Activated CD4-positive, alpha-beta T cell treated with anti-CD3 and anti-CD28 coated beads, Interleukin-2, amount 10 ng/mL, durations not matched to agents 24 days and 14 days (primary cell): ENCODE measurements around the gene SORCS2. TPM values are rescaled to one million over a fixed set of nuclear protein-coding genes. Genes with fewer than 3 reads are reported as not detected.

Experiments used
- DNase-seq: peaks from one replicate; pipeline ENCODE4 v3.0.0; 2022
- H3K27ac Mint-ChIP-seq: one replicate; pipeline ENCODE4 v1.8.0; 2022; ENCODE audit warnings: mild to moderate bottlenecking, mixed read lengths
- H3K27me3 Mint-ChIP-seq: one replicate; pipeline ENCODE4 v1.8.0; 2022; ENCODE audit warnings: mixed read lengths
- H3K36me3 Mint-ChIP-seq: one replicate; pipeline ENCODE4 v1.8.0; 2022; ENCODE audit warnings: low read depth, mild to moderate bottlenecking, mixed read lengths
- H3K4me1 Mint-ChIP-seq: one replicate; pipeline ENCODE4 v1.8.0; 2021; ENCODE audit warnings: mixed read lengths
- H3K4me3 Mint-ChIP-seq: one replicate; pipeline ENCODE4 v1.8.0; 2022; ENCODE audit warnings: mild to moderate bottlenecking, moderate library complexity, mixed read lengths
- H3K9me3 Mint-ChIP-seq: one replicate; pipeline ENCODE4 v1.8.0; 2021; ENCODE audit warnings: mixed read lengths
- intact Hi-C: fragments of 100-400 bp; cut with micrococcal nuclease; formaldehyde crosslinking; loops from one replicate; pipeline ENCODE4 v1.15.1; 2023
- total RNA-seq: library from RNA; stranded (reverse); gene quantifications from 2 replicates; pipeline ENCODE4 v1.2.3, GENCODE V29; 2022

SORCS2 gene
- total RNA-seq, 1 donor from 2014 or later = not detected

DNA sequence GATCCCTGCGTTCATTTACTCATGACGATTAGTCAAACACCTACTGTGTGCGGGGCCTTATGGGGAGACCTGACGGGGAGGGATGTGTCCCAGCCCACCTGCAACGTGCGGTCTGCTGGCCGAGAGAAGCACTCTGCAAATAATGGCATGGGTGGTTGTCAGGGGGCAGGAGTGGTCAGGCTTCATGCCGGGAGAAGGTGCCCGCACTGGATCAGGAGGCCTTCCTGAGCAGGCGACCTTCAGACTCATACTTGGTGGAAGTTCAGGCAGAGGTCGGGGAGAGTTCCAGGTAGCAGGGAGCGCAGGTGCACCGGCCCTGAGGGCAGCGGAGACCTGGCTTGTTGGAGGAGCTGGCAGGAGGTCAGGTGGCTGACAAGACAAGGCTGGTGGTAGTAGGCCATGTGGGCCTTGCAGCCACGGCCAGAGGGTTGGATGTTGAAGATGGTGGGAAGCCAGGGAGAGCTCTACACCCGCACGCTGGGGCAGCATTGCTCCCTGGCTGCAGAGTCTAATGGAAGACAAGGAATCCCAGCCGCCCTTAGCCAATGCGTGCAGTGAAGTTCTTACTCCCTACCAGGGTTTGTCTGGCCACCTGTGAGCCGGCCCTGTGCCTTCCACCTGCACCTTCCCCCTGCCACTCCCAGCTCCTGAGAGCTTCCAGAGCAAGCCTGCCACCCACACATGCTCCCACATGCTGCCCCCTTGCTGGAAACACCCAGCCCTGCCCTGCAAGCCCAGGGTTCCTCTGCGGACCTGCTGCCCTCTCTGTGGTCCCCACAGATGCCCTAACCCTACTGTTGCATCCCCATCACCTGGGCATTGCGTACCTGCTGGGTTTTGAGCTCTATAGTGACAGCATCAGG is 145.1 kb downstream of the SORCS2 start:
- intact Hi-C loops = no loop called here
- Mint-ChIP-seq H3K9me3 (peaks cover 10% of the 10 kb centered on the region), H3K36me3 (no peaks in the 10 kb centered on the region), H3K4me1 (no peaks in the 10 kb centered on the region), H3K27ac (no peak overlapping the region), H3K4me3 (no peak overlapping the region), H3K27me3 (no peaks in the 10 kb centered on the region)
- no peak for DNase-seq

DNA sequence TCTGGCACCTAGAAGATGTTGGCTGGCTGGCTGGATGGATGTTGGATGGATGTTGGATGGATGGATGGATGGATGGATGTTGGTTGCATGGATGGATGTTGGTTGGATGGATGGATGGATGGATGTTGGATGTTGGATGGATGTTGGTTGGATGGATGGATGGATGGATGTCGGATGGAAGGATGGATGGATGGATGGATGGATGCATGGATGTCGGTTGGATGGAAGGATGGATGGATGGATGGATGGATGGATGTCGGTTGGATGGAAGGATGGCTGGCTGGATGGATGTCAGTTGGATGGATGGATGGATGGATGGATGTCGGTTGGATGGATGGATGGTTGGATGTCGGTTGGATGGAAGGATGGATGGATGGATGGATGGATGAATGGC is 145.7 kb downstream of the SORCS2 start:
- Mint-ChIP-seq H3K4me3 (no peak overlapping the region), H3K27me3 (no peaks in the 10 kb centered on the region), H3K9me3 (peaks cover 10% of the 10 kb centered on the region), H3K4me1 (no peaks in the 10 kb centered on the region), H3K27ac (no peak overlapping the region), H3K36me3 (no peaks in the 10 kb centered on the region)
- intact Hi-C loops = no loop called here
- no peak for DNase-seq

DNA sequence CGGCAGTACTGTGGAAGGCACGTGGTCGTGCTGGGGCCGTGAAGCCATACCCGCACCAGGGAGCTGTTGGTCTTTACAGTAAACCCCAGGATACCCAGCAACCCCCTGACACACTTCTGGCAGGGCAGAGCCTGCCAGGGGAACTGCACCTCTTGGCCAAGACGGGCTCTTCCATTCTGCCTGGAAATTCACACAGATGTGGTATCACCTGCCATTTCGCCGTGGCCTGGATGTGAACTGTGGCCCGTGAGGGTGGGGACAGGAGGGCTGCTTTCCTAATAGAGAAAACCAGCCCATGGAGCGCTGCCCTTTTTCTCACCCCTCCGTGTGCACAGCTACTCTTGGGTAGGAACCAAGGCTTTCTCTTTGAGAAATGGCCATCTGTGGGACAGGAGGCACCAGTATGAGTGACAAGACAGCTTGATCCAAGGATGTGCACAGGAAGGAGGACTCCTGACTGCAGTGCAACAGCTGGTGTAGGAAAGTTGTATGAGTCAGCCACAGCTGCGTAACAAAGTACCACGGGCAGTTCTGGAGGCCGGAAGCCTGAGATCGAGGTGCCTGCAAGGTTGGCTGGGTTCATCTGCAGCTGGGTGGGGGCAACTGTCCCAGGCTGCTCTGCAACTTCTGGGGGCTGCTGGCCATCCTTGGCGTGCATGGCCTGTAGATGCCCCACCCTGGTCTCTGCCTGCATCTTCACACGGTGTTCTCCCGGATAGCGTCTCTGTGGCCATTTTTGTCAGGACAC is 146.7 kb downstream of the SORCS2 start:
- Mint-ChIP-seq H3K27me3 (no peaks in the 10 kb centered on the region), H3K4me3 (no peak overlapping the region), H3K9me3 (peaks cover 10% of the 10 kb centered on the region), H3K27ac (no peak overlapping the region), H3K36me3 (no peaks in the 10 kb centered on the region), H3K4me1 (no peaks in the 10 kb centered on the region)
- DNase-seq = no peak
- intact Hi-C loops = no loop called here

DNA sequence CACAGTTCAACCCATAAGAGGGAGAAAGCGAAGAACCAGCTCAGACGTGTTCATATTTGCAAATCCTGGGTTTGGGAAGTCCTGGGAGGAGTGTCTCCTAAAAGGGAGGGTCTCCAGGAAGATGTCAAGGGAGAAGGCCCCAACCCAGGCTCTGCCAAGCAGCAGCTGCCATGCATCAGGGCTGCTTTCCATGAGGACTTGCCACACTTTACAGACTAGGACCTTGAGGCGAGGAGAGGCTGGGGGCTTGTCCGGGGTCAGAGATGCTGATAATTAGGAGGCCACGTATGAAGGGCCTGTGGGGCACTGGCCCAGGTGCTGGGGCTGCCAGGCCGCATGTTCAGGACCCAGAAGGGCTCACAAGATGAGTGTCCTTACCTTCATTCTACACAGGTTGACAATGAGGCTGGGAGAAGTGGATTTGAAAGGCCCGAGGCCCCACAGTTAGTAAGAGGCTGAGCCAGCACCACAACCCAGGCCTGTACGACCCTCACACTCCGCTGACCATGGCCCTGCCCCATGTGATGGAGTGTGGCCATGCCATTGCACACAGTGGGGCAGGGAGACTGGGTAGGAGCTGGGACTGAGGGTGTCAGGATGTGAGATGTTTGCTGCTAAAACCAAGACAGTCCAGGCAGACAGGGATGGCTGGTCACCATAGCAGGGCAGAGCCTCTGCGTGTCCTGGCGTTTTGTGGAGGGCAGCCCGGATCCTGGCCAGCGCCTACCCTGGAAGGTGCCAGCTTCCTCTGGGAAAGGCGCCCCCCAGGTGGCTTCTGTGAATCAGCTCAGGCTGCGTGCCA is 147.6 kb downstream of the SORCS2 start:
- Mint-ChIP-seq H3K4me1 (no peaks in the 10 kb centered on the region), H3K9me3 (peaks cover 10% of the 10 kb centered on the region), H3K4me3 (no peak overlapping the region), H3K36me3 (no peaks in the 10 kb centered on the region), H3K27me3 (no peaks in the 10 kb centered on the region), H3K27ac (no peak overlapping the region)
- no peak for DNase-seq
- intact Hi-C loops = no loop called here

DNA sequence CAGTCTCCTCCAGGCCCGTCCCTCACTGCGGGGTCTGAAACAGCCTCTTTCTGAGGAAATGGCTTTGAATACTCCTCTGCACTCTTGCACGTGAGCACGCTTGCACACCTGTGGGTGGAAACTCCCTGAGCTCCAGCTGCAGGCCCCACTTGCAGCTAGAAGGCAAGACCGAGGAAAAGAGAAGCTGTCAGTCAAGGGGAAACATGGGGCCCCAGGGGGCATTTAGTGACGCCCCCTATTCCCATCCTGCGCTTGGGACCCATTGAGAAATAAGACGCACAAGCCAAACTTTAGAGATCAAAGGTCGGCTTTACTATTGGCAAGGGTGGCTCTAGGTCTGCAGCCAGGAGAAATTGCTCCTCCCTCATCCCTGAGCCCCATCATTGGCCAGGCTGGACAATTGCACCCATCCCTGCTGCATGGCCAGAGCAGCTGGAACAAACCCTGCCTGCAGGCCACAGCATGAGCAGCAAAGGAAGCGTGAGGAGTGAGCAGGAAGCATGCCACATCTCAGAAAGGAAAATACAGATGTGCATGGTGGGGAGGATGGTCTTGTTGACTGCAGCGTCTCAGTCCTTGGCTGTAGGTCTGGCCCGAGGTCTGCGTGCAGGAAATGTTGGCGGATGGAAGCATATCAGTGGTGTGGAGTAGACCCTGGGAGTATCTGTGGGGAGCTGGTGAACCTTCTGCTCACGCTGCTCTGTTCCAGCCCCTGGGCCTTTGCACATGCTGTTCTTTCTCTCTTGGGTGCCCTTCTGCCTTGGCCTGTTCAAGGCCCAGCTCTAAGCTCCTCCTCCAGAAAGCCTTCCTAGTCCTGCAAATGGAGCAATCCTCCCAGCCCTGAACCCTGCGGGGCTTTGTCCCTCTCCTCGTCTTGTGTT is 148.5 kb downstream of the SORCS2 start:
- no peaks in the 10 kb centered on the region for H3K27me3 Mint-ChIP-seq
- no peak overlapping the region for H3K4me3 Mint-ChIP-seq
- H3K9me3 Mint-ChIP-seq = peaks cover 10% of the 10 kb centered on the region
- H3K36me3 Mint-ChIP-seq = no peaks in the 10 kb centered on the region
- H3K4me1 Mint-ChIP-seq = no peaks in the 10 kb centered on the region
- DNase-seq = no peak
- intact Hi-C loops = no loop called here
- H3K27ac Mint-ChIP-seq = no peak overlapping the region

DNA sequence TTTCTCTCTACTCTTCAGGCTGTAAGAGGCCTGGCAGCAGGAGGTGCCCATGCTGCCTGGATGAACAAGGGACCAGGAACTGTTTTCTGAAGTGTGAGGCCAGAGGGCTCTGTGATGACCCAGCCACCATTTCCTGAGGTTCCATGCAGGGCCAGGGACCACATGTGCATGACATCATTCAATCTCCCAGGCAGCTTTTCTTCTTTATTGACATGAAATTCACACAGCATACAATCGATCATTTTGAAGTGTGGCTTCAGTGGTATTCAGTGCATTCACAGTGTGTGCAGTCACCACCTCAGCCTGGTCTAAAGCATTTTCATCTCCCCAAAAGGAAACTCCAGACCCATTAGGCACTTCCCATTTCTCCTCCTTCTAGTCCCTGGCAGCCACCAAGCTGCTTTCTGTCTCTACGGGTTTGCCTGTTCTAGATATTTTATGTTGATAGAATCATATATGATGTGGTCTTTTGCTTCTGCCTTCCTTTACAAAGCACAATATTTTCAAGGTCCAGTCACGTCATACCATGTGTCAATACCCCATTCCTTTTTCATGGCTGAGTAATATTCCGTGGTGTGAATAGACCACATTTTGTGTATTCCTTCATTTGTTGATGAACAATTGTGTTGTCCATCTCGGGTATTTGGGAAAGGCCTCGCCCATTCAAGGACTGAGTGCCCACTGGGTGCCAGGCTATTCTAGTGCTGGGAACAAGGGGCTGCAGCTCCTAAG is 149.3 kb downstream of the SORCS2 start:
- Mint-ChIP-seq H3K36me3 (no peaks in the 10 kb centered on the region), H3K27me3 (no peaks in the 10 kb centered on the region), H3K9me3 (peaks cover 10% of the 10 kb centered on the region), H3K4me1 (no peaks in the 10 kb centered on the region), H3K4me3 (no peak overlapping the region), H3K27ac (no peak overlapping the region)
- DNase-seq = no peak
- intact Hi-C loops = no loop called here

DNA sequence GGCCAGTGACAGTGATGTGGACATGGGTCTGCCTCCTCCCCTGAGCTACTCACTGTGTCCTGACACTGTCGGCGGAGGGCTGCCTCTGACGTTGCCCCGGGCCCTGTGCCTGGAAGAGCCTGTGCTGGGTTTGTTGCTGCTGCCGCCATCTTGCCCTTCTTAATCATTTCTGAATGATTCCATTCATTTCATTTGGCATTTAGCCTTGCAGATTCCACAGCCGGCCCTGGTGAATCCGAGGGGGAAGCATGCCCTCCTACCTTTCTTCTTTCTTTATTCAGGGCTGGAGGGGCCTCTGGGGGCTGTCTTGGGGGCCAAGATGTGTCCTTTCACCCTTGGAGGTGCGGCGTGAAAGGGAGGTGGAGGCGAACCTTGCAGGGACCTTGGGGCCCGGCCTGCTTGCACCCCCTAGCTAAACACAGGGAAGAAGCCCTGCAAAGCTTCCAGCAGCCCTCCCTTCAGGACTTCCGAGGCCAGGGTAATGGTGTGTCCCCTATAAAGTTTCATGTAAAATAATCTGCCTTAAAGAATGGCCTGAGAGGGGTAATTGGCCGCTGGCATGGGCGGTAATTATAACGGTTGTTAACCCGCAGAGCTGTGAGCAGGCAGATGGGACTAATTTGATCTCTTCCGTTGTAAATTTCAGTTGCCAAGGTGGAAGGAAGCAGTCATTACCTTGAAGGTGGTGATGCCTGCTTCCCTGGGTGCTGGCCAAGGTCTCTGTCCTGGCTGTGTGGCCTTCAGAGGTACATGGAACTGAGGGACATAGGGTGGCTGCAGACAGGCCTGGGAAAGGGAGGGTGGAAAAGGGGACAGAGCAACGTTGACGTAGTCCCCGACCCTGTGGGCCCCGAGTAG is 150.1 kb downstream of the SORCS2 start:
- Mint-ChIP-seq H3K4me1 (no peaks in the 10 kb centered on the region), H3K27ac (no peak overlapping the region), H3K36me3 (no peaks in the 10 kb centered on the region), H3K9me3 (peaks cover 10% of the 10 kb centered on the region), H3K27me3 (no peaks in the 10 kb centered on the region), H3K4me3 (no peak overlapping the region)
- intact Hi-C loops = no loop called here
- DNase-seq = no peak

DNA sequence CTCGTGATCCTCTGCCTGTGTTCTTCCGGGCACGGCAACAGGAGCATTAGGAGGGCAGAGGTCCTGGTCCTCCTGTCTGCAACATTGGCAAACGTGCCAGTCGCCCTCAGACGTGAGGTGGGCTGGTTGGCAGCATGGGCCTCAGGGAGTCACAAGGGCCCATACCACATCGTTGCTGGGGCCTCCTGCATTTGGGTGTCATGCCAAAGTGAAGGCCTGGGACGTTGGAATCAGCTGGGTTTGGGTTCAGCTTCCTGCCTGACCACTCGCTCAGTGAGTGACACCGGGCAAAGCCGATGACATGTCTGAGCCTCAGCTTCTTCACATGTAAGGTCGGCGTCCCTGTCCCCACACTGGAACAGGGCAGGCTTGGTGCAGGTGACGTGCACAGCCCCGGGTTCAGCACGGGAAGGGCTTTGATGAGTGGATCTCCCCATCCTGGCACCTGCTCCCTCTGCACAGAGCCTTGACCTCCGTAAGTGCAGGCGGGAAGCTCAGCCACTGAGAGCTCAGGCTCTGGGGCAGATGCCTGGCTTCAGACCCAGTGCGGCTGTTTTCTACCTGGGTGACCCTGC is 150.8 kb downstream of the SORCS2 start:
- Mint-ChIP-seq H3K4me3 (no peak overlapping the region), H3K4me1 (no peaks in the 10 kb centered on the region), H3K27ac (no peak overlapping the region), H3K27me3 (no peaks in the 10 kb centered on the region), H3K36me3 (no peaks in the 10 kb centered on the region), H3K9me3 (peaks cover 10% of the 10 kb centered on the region)
- intact Hi-C loops = no loop called here
- no peak for DNase-seq

DNA sequence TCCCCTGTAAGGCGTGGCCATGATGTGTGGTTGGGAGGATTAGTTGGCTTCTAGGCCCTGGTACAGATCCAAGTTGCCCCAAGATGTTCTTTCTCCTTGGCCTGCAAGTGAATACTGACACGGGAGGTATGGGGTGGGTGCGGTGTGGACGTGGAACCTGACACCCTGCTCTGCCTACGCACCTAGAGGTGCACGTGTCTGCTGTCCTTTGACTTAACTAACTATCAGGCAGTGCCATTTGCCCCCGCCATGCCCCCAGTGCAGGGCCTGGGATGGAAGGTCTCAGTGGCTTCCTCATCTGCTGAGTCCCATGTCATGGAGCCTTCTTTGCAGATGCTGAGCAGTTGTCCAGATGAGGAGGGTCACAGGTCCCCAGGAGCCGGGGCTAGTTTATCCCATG is 151.6 kb downstream of the SORCS2 start:
- no peaks in the 10 kb centered on the region for H3K36me3 Mint-ChIP-seq
- DNase-seq = no peak
- intact Hi-C loops = no loop called here
- H3K27me3 Mint-ChIP-seq = no peaks in the 10 kb centered on the region
- H3K4me1 Mint-ChIP-seq = no peaks in the 10 kb centered on the region
- H3K9me3 Mint-ChIP-seq = peaks cover 10% of the 10 kb centered on the region
- H3K4me3 Mint-ChIP-seq = no peak overlapping the region
- no peak overlapping the region for H3K27ac Mint-ChIP-seq

DNA sequence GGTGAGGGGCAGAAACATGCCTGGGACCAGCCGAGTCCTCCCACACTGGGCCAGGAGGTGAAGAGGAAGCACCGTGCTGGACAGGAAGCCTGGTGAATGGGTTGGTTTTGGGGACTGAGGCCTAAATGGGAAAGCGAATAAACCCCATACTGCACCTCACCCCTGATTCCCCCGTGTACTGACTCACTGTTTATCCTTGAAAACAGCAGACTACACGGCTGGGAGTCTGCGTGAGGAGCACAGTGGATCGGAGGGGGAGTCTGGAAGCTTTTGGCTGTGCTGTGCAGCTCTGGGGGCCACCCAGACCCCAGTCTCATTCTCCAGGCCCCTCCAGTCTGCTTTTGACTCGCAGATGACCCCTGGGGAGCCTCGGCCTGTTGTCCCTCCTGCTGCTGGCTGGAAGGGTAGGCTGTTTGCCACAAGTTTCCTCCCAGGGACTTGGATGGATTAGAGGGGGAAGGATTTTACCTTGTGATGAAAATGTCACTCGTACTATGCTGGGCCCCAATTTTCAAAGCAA is 152.4 kb downstream of the SORCS2 start:
- Mint-ChIP-seq H3K36me3 (no peaks in the 10 kb centered on the region), H3K27me3 (no peaks in the 10 kb centered on the region), H3K4me1 (no peaks in the 10 kb centered on the region)

DNA sequence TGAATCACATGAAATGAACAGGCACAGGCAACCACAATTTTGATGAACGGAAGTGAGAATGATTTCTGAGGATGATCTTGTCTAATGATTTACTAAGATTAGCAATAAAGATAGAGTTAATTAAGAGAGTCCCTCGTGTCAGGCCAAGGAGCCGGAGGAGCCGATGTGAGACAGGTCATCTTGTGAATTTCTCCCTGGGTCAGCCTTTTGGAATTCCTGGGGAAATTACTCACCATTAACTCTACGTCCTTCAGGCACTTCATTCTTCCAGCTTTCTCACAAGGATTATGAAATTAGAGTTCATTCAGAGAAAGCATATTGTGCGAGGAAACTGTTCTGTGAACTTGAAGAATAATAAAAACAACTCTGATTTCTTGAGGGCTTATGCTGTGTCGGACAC is 155.6 kb downstream of the SORCS2 start:
- intact Hi-C loops = no loop called here

More for the DNA sequence above, 152.4 kb downstream of the SORCS2 start:
- Mint-ChIP-seq H3K9me3 (peaks cover 10% of the 10 kb centered on the region), H3K4me3 (no peak overlapping the region), H3K27ac (no peak overlapping the region)
- intact Hi-C loops = no loop called here
- no peak for DNase-seq

More for the DNA sequence above, 155.6 kb downstream of the SORCS2 start:
- Mint-ChIP-seq H3K4me1 (no peaks in the 10 kb centered on the region), H3K9me3 (no peaks in the 10 kb centered on the region), H3K27ac (no peak overlapping the region), H3K4me3 (no peak overlapping the region), H3K27me3 (no peaks in the 10 kb centered on the region), H3K36me3 (no peaks in the 10 kb centered on the region)
- no peak for DNase-seq
